Stomach (tissue), 4 donors: ENCODE results near the gene USP21.

ENCODE experiments used
- EP300 ChIP-seq: sonication (generic); formaldehyde crosslinking; IDR thresholded peaks from one replicate; pipeline ENCODE4 v1.6.1; 2017; ENCODE audit warnings: antibody characterized with exemption
- POLR2A ChIP-seq, 4 donors: fragments of 450-650 bp; IDR thresholded peaks; one replicate each; pipeline ENCODE4 v1.6.1; 2016; ENCODE audit warnings: antibody characterized with exemption in 4 of 4, control low read depth in 2 of 4, mild to moderate bottlenecking in 1 of 4, moderate library complexity in 1 of 4
- POLR2AphosphoS5 ChIP-seq, 3 donors: sonication (generic); formaldehyde crosslinking; IDR thresholded peaks; one replicate each; pipeline ENCODE4 v1.6.1; 2016; ENCODE audit warnings: antibody characterized with exemption in 3 of 3
- TF ChIP-seq, protein P1 (sequence below), 7 experiments: fragments of 450-650 bp in 4 of 7; fragments of 200-600 bp in 3 of 7; sonication (generic) in 3 of 7; IDR thresholded peaks; one replicate each; pipeline ENCODE4 v1.5.1; 2016 to 2019; ENCODE audit warnings: antibody characterized with exemption in 7 of 7, control low read depth in 2 of 7, mild to moderate bottlenecking in 1 of 7

DNA sequence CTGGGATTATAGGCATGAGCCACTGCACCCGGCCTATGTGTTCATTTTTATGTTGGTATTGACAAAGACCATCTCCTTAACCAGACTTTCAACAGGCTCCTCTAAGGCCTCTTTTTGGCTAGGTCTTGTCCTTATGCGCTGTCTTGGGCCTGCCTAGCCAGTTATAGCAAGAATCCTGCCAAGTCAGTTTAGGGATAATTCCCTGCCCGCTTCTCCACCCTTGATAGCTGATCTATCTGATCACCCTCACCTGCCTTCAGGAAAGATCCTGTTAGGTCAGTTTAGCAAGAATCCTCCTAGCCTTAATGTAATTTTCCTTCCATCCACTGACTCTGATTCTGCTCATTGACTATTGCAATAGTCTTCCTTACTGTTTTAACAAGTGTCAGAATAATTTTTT lies 20.4 kb downstream of the USP21 start:
- TF ChIP-seq POLR2A (IDR thresholded peaks at IDR 0.05) (no peak), EP300 (no peak), POLR2AphosphoS5 (IDR thresholded peaks at IDR 0.05) (no peak)
- TF ChIP-seq, protein P1, sequence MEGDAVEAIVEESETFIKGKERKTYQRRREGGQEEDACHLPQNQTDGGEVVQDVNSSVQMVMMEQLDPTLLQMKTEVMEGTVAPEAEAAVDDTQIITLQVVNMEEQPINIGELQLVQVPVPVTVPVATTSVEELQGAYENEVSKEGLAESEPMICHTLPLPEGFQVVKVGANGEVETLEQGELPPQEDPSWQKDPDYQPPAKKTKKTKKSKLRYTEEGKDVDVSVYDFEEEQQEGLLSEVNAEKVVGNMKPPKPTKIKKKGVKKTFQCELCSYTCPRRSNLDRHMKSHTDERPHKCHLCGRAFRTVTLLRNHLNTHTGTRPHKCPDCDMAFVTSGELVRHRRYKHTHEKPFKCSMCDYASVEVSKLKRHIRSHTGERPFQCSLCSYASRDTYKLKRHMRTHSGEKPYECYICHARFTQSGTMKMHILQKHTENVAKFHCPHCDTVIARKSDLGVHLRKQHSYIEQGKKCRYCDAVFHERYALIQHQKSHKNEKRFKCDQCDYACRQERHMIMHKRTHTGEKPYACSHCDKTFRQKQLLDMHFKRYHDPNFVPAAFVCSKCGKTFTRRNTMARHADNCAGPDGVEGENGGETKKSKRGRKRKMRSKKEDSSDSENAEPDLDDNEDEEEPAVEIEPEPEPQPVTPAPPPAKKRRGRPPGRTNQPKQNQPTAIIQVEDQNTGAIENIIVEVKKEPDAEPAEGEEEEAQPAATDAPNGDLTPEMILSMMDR (IDR thresholded peaks at IDR 0.05) = no peak
